ENCODE results near the gene SMIM31. TPM values are rescaled to one million over a fixed set of nuclear protein-coding genes. Genes with fewer than 3 reads are reported as not detected.

SMIM31 gene
- total and polyA plus RNA-seq, 5 donors from 2014 or later = not detected

GRCh38 chr4:164768516-164768915, 14.6 kb downstream of the SMIM31 start:
- H3K4me3 Mint-ChIP-seq = no peak overlapping the region
- DNase-seq = no peak
- H3K27ac ChIP-seq (ENCODE audit: insufficient read depth, low read length, poor library complexity, severe bottlenecking) = no peak overlapping the region

GRCh38 chr4:164770010-164770724, 16.2 kb downstream of the SMIM31 start:
- H3K27me3 ChIP-seq (ENCODE audit: control insufficient read depth, insufficient read depth, low read length) = peaks cover 3% of the 10 kb centered on the region
- no peak for ATAC-seq (ENCODE audit: low read depth in 2 of 2)
- H3K4me1 ChIP-seq (ENCODE audit: control insufficient read depth, insufficient read depth, low read length, poor library complexity, severe bottlenecking) = no peaks in the 10 kb centered on the region
- no peak for DNase-seq
- H3K4me3 ChIP-seq (ENCODE audit: low read depth, low read length) = no peak overlapping the region
- H3K9me3 ChIP-seq (ENCODE audit: control insufficient read depth in 2 of 2, low read length in 2 of 2) = no peaks in the 10 kb centered on the region
- H3K27me3 Mint-ChIP-seq = peaks cover 4% of the 10 kb centered on the region
- no peak overlapping the region for H3K4me3 Mint-ChIP-seq
- peak overlapping the region in 1 of 3 donors; percentile 8 for H3K27ac Mint-ChIP-seq
- H3K9me3 Mint-ChIP-seq = peaks cover 0 to 4% (median 0%) of the 10 kb centered on the region in 7 donors
- H3K36me3 Mint-ChIP-seq = no peaks in the 10 kb centered on the region
- no peaks in the 10 kb centered on the region for H3K36me3 ChIP-seq (ENCODE audit: control insufficient read depth, insufficient read depth, low read length)
- H3K4me1 Mint-ChIP-seq = no peaks in the 10 kb centered on the region
- H3K27ac ChIP-seq (ENCODE audit: insufficient read depth, low read length, poor library complexity, severe bottlenecking) = no peak overlapping the region

More at GRCh38 chr4:164768516-164768915, 14.6 kb downstream of the SMIM31 start:
- H3K4me1 ChIP-seq (ENCODE audit: control insufficient read depth, insufficient read depth, low read length, poor library complexity, severe bottlenecking) = no peaks in the 10 kb centered on the region
- H3K36me3 ChIP-seq (ENCODE audit: control insufficient read depth, insufficient read depth, low read length) = no peaks in the 10 kb centered on the region
- no peaks in the 10 kb centered on the region for H3K9me3 ChIP-seq (ENCODE audit: control insufficient read depth in 2 of 2, low read length in 2 of 2)
- Mint-ChIP-seq H3K27ac (no peak overlapping the region), H3K9me3 (peaks cover 0 to 4% (median 0%) of the 10 kb centered on the region in 7 donors), H3K4me1 (no peaks in the 10 kb centered on the region), H3K36me3 (no peaks in the 10 kb centered on the region), H3K27me3 (peaks cover 4% of the 10 kb centered on the region)
- H3K4me3 ChIP-seq (ENCODE audit: low read depth, low read length) = no peak overlapping the region
- H3K27me3 ChIP-seq (ENCODE audit: control insufficient read depth, insufficient read depth, low read length) = peaks cover 3% of the 10 kb centered on the region
- ATAC-seq (ENCODE audit: low read depth in 2 of 2) = no peak

GRCh38 chr4:164771088-164771487, 17.2 kb downstream of the SMIM31 start:
- Histone ChIP-seq H3K36me3 (ENCODE audit: control insufficient read depth, insufficient read depth, low read length) (no peaks in the 10 kb centered on the region), H3K4me1 (ENCODE audit: control insufficient read depth, insufficient read depth, low read length, poor library complexity, severe bottlenecking) (no peaks in the 10 kb centered on the region), H3K9me3 (ENCODE audit: control insufficient read depth in 2 of 2, low read length in 2 of 2) (no peaks in the 10 kb centered on the region), H3K27ac (ENCODE audit: insufficient read depth, low read length, poor library complexity, severe bottlenecking) (no peak overlapping the region), H3K4me3 (ENCODE audit: low read depth, low read length) (no peak overlapping the region), H3K27me3 (ENCODE audit: control insufficient read depth, insufficient read depth, low read length) (peaks cover 3% of the 10 kb centered on the region)
- no peak for DNase-seq
- H3K27me3 Mint-ChIP-seq = peaks cover 4% of the 10 kb centered on the region
- no peaks in the 10 kb centered on the region for H3K4me1 Mint-ChIP-seq
- no peak overlapping the region for H3K4me3 Mint-ChIP-seq
- H3K27ac Mint-ChIP-seq = no peak overlapping the region
- no peak for ATAC-seq (ENCODE audit: low read depth in 2 of 2)
- H3K9me3 Mint-ChIP-seq = peaks cover 0 to 4% (median 0%) of the 10 kb centered on the region in 7 donors
- H3K36me3 Mint-ChIP-seq = no peaks in the 10 kb centered on the region

- Mint-ChIP-seq H3K36me3 (no peaks in the 10 kb centered on the region), H3K9me3 (peaks cover 0 to 4% (median 0%) of the 10 kb centered on the region in 7 donors), H3K4me3 (no peak overlapping the region), H3K27me3 (peaks cover 4% of the 10 kb centered on the region), H3K27ac (no peak overlapping the region), H3K4me1 (no peaks in the 10 kb centered on the region)
- DNase-seq (no peak), ATAC-seq (ENCODE audit: low read depth in 2 of 2) (no peak)
- Histone ChIP-seq H3K4me3 (ENCODE audit: low read depth, low read length) (no peak overlapping the region), H3K4me1 (ENCODE audit: control insufficient read depth, insufficient read depth, low read length, poor library complexity, severe bottlenecking) (no peaks in the 10 kb centered on the region), H3K36me3 (ENCODE audit: control insufficient read depth, insufficient read depth, low read length) (no peaks in the 10 kb centered on the region), H3K27me3 (ENCODE audit: control insufficient read depth, insufficient read depth, low read length) (peaks cover 3% of the 10 kb centered on the region), H3K27ac (ENCODE audit: insufficient read depth, low read length, poor library complexity, severe bottlenecking) (no peak overlapping the region), H3K9me3 (ENCODE audit: control insufficient read depth in 2 of 2, low read length in 2 of 2) (no peaks in the 10 kb centered on the region)
Measured at GRCh38 chr4:164772076-164772475, 18.1 kb downstream of the SMIM31 start.

DNA sequence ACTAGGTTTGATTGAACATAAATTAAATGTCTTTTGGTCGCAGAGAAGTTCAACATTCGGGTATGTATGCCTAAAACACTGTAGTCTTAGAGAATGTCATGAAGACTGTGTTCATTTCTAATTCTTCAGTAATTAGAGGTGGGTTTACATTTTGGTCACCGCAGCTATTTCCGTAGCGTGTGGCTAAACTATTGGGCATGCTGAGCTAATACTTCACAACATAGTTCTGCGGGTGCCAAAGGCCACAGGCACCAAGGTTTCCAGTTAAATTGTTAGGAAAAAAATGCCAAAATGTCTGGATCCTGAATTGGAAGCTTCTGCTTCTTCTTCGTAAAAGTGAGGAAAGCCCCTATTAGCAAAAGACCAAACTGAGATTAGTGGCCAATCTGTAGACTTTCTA, 25.1 kb downstream of the SMIM31 start:
- H3K4me3 Mint-ChIP-seq = no peak overlapping the region

GRCh38 chr4:164779811-164780216, 25.9 kb downstream of the SMIM31 start:
- Histone ChIP-seq H3K27ac (ENCODE audit: insufficient read depth, low read length, poor library complexity, severe bottlenecking) (no peak overlapping the region), H3K4me3 (ENCODE audit: low read depth, low read length) (no peak overlapping the region), H3K27me3 (ENCODE audit: control insufficient read depth, insufficient read depth, low read length) (no peaks in the 10 kb centered on the region), H3K4me1 (ENCODE audit: control insufficient read depth, insufficient read depth, low read length, poor library complexity, severe bottlenecking) (no peaks in the 10 kb centered on the region), H3K36me3 (ENCODE audit: control insufficient read depth, insufficient read depth, low read length) (no peaks in the 10 kb centered on the region), H3K9me3 (ENCODE audit: control insufficient read depth in 2 of 2, low read length in 2 of 2) (no peaks in the 10 kb centered on the region)
- Mint-ChIP-seq H3K9me3 (no peaks in the 10 kb centered on the region), H3K4me1 (no peaks in the 10 kb centered on the region), H3K36me3 (no peaks in the 10 kb centered on the region), H3K4me3 (no peak overlapping the region), H3K27me3 (no peaks in the 10 kb centered on the region), H3K27ac (no peak overlapping the region)
- DNase-seq (peak in 2 of 3 donors; percentile 12 to 39), ATAC-seq (ENCODE audit: low read depth in 2 of 2) (no peak)

More for the DNA sequence above, 25.1 kb downstream of the SMIM31 start:
- no peaks in the 10 kb centered on the region for H3K4me1 Mint-ChIP-seq
- H3K36me3 Mint-ChIP-seq = no peaks in the 10 kb centered on the region
- no peaks in the 10 kb centered on the region for H3K27me3 ChIP-seq (ENCODE audit: control insufficient read depth, insufficient read depth, low read length)
- H3K9me3 Mint-ChIP-seq = no peaks in the 10 kb centered on the region
- no peak overlapping the region for H3K4me3 ChIP-seq (ENCODE audit: low read depth, low read length)
- H3K27me3 Mint-ChIP-seq = no peaks in the 10 kb centered on the region
- ATAC-seq (ENCODE audit: low read depth in 2 of 2) (no peak), DNase-seq (no peak)
- no peaks in the 10 kb centered on the region for H3K36me3 ChIP-seq (ENCODE audit: control insufficient read depth, insufficient read depth, low read length)
- no peak overlapping the region for H3K27ac ChIP-seq (ENCODE audit: insufficient read depth, low read length, poor library complexity, severe bottlenecking)
- H3K27ac Mint-ChIP-seq = no peak overlapping the region
- no peaks in the 10 kb centered on the region for H3K4me1 ChIP-seq (ENCODE audit: control insufficient read depth, insufficient read depth, low read length, poor library complexity, severe bottlenecking)
- H3K9me3 ChIP-seq (ENCODE audit: control insufficient read depth in 2 of 2, low read length in 2 of 2) = no peaks in the 10 kb centered on the region

GRCh38 chr4:164780839-164781238, 26.9 kb downstream of the SMIM31 start:
- no peaks in the 10 kb centered on the region for H3K36me3 ChIP-seq (ENCODE audit: control insufficient read depth, insufficient read depth, low read length)
- H3K9me3 ChIP-seq (ENCODE audit: control insufficient read depth in 2 of 2, low read length in 2 of 2) = no peaks in the 10 kb centered on the region
- H3K27me3 Mint-ChIP-seq = no peaks in the 10 kb centered on the region
- no peaks in the 10 kb centered on the region for H3K4me1 ChIP-seq (ENCODE audit: control insufficient read depth, insufficient read depth, low read length, poor library complexity, severe bottlenecking)
- DNase-seq (no peak), ATAC-seq (ENCODE audit: low read depth in 2 of 2) (no peak)
- H3K36me3 Mint-ChIP-seq = no peaks in the 10 kb centered on the region
- no peak overlapping the region for H3K4me3 ChIP-seq (ENCODE audit: low read depth, low read length)
- H3K4me3 Mint-ChIP-seq = no peak overlapping the region
- H3K9me3 Mint-ChIP-seq = no peaks in the 10 kb centered on the region
- H3K27ac Mint-ChIP-seq = no peak overlapping the region
- no peak overlapping the region for H3K27ac ChIP-seq (ENCODE audit: insufficient read depth, low read length, poor library complexity, severe bottlenecking)
- H3K4me1 Mint-ChIP-seq = no peaks in the 10 kb centered on the region
- no peaks in the 10 kb centered on the region for H3K27me3 ChIP-seq (ENCODE audit: control insufficient read depth, insufficient read depth, low read length)

- no peaks in the 10 kb centered on the region for H3K9me3 Mint-ChIP-seq
Measured at GRCh38 chr4:164783976-164784375, 30.0 kb downstream of the SMIM31 start.

More at GRCh38 chr4:164783976-164784375, 30.0 kb downstream of the SMIM31 start:
- H3K4me1 ChIP-seq (ENCODE audit: control insufficient read depth, insufficient read depth, low read length, poor library complexity, severe bottlenecking) = no peaks in the 10 kb centered on the region
- Mint-ChIP-seq H3K4me3 (no peak overlapping the region), H3K27me3 (no peaks in the 10 kb centered on the region), H3K27ac (no peak overlapping the region), H3K4me1 (no peaks in the 10 kb centered on the region), H3K36me3 (no peaks in the 10 kb centered on the region)
- no peaks in the 10 kb centered on the region for H3K36me3 ChIP-seq (ENCODE audit: control insufficient read depth, insufficient read depth, low read length)
- no peak overlapping the region for H3K4me3 ChIP-seq (ENCODE audit: low read depth, low read length)
- no peak overlapping the region for H3K27ac ChIP-seq (ENCODE audit: insufficient read depth, low read length, poor library complexity, severe bottlenecking)
- no peaks in the 10 kb centered on the region for H3K27me3 ChIP-seq (ENCODE audit: control insufficient read depth, insufficient read depth, low read length)
- DNase-seq (no peak), ATAC-seq (ENCODE audit: low read depth in 2 of 2) (no peak)
- H3K9me3 ChIP-seq (ENCODE audit: control insufficient read depth in 2 of 2, low read length in 2 of 2) = no peaks in the 10 kb centered on the region
